OCI-LY7 (cell line): ENCODE data around the gene CMTM4. TPM values are rescaled to one million over a fixed set of nuclear protein-coding genes. Genes with fewer than 3 reads are reported as not detected.
A peak's percentile ranks its signal among the peaks of the same experiment; 100 is the strongest.

ENCODE experiments used
- BruUV-seq: library from RNA; stranded (reverse); fragments of 400-500 nt; replicated peaks from 2 replicates; lab custom pipeline; 2021; lab: Mats Ljungman, UMichigan
- CTCF ChIA-PET: fragments of 300-600 bp; sonication (Branson Sonifier 250); formaldehyde crosslinking; loops from one replicate; lab custom pipeline; 2022; ENCODE audit warnings: antibody characterized with exemption; ENCODE audit not compliant: unreplicated experiment; lab: Charles Lee
- POLR2A ChIA-PET: fragments of 300-600 bp; sonication (Branson Sonifier 250); formaldehyde crosslinking; loops from one replicate; lab custom pipeline; 2022; ENCODE audit warnings: antibody characterized with exemption; lab: Charles Lee
- DNase-seq: peaks from one replicate; pipeline ENCODE4 v3.0.0-alpha.2; 2015; ENCODE audit warnings: low spot score
- H2AFZ ChIP-seq: fragments of 200-600 bp; sonication (generic), shearing (Covaris generic); 2 replicates; pipeline ENCODE4 v1.6.1; 2014; ENCODE audit warnings: mild to moderate bottlenecking, antibody characterized with exemption, low read length, moderate library complexity
- H3K27ac ChIP-seq: fragments of 200-600 bp; sonication (generic); 2 replicates; pipeline ENCODE4 v1.5.1; 2014; ENCODE audit warnings: mixed run types, low read depth, mild to moderate bottlenecking, moderate library complexity, low read length, inconsistent platforms; ENCODE audit not compliant: poor library complexity, severe bottlenecking
- H3K36me3 ChIP-seq: fragments of 200-600 bp; sonication (generic); 2 replicates; pipeline ENCODE4 v1.6.1; 2014; ENCODE audit warnings: mild to moderate bottlenecking, antibody characterized with exemption, low read length, moderate library complexity, mixed read lengths; ENCODE audit not compliant: insufficient read depth
- H3K4me1 ChIP-seq: fragments of 200-600 bp; sonication (generic); 2 replicates; pipeline ENCODE4 v1.5.1; 2014; ENCODE audit warnings: mild to moderate bottlenecking, low read length; ENCODE audit not compliant: insufficient read depth, poor library complexity, severe bottlenecking
- H3K4me2 ChIP-seq: fragments of 200-600 bp; sonication (generic); 2 replicates; pipeline ENCODE4 v1.6.1; 2014; ENCODE audit warnings: mild to moderate bottlenecking, low read length
- H3K4me3 ChIP-seq: fragments of 200-600 bp; sonication (generic); 2 replicates; pipeline ENCODE4 v1.5.1; 2014; ENCODE audit warnings: mild to moderate bottlenecking, low read depth, low read length; ENCODE audit not compliant: poor library complexity, severe bottlenecking
- H3K79me2 ChIP-seq: fragments of 200-600 bp; sonication (generic); 2 replicates; pipeline ENCODE4 v1.6.1; 2016; ENCODE audit warnings: low read depth, mild to moderate bottlenecking, low read length, moderate library complexity, mixed read lengths; ENCODE audit not compliant: insufficient read depth
- H3K9me2 ChIP-seq: fragments of 200-600 bp; sonication (generic); 2 replicates; pipeline ENCODE4 v1.6.1; 2016; ENCODE audit warnings: mild to moderate bottlenecking, low read length, mixed read lengths; ENCODE audit not compliant: insufficient read depth
- H3K9me3 ChIP-seq: fragments of 200-600 bp; sonication (generic); 2 replicates; pipeline ENCODE4 v1.6.1; 2014; ENCODE audit warnings: mild to moderate bottlenecking, mixed run types, low read length, mixed read lengths
- H4K20me1 ChIP-seq: fragments of 200-600 bp; sonication (generic); 2 replicates; pipeline ENCODE4 v1.6.1; 2014; ENCODE audit warnings: mild to moderate bottlenecking, antibody characterized with exemption, low read length, moderate library complexity, mixed read lengths; ENCODE audit not compliant: insufficient read depth
- CTCF ChIP-seq: fragments of 200-600 bp; sonication (generic); conservative IDR thresholded peaks from 2 replicates; pipeline ENCODE4 v1.5.1; 2014; ENCODE audit warnings: mild to moderate bottlenecking, antibody characterized with exemption, low read length, moderate library complexity, mixed read lengths
- EZH2phosphoT487 ChIP-seq: fragments of 200-600 bp; sonication (generic); IDR thresholded peaks from 2 replicates; pipeline ENCODE4 v1.6.1; 2018; ENCODE audit warnings: low read depth, borderline replicate concordance, mild to moderate bottlenecking, mixed run types, antibody characterized with exemption, low read length, moderate library complexity, mixed read lengths
- intact Hi-C: fragments of 100-400 bp; cut with micrococcal nuclease; formaldehyde crosslinking; loops from one replicate; pipeline ENCODE4 v1.10.0; 2022; ENCODE audit not compliant: unreplicated experiment
- total RNA-seq, 2 experiments: library from RNA; depleted of rRNA in 1 of 2; stranded (reverse); fragments of >200 nt in 1 of 2; shearing (Covaris generic) in 1 of 2; gene quantifications; 2 replicates each; pipeline ENCODE4 v1.2.3, GENCODE V29; 2014 to 2022

Gene CMTM4
- total RNA-seq, 2 experiments from 2014 or later, result 0.03 to 1.3 TPM

DNA sequence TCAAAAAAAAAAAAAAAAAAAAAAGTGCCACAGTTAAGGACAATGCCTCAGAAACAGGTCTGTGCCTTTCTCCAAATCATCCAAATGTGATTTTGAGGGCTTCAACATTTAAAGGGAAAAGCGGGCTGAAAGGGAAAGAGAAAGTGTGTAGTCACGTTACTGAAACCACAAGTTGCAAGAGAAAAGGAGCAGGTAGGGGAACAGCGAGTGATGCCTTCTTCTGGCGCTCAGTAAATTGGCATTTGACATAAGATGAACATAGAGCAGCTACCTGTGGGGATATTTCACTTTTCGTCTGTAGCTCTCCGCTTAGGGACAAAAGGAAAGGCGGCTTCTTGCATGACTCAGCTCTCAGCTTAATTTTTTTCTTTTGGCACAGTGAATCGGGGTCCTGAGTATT is 106.2 kb downstream of the CMTM4 start:
- ChIA-PET POLR2A (interaction anchor here (0.7 kb wide), 1 partner anchor 198 kb away, joined by 3 read pairs; no protein-coding TSS in a partner anchor), CTCF (interaction anchor here (0.8 to 1.1 kb wide), 2 partner anchors 182 to 186 kb away, joined by 3 to 4 read pairs; no protein-coding TSS in a partner anchor)
- Histone ChIP-seq H3K9me3 (no peaks in the 10 kb centered on the region), H3K9me2 (no peaks in the 10 kb centered on the region), H3K36me3 (no peaks in the 10 kb centered on the region), H3K27ac (no peak overlapping the region), H3K79me2 (no peaks in the 10 kb centered on the region), H2AFZ (peak overlapping the region; percentile 57; the same call in 1 of the 2 replicates), H3K4me3 (peak overlapping the region; percentile 27), H3K4me2 (peak overlapping the region; percentile 42), H4K20me1 (no peaks in the 10 kb centered on the region), H3K4me1 (peaks cover 25% of the 10 kb centered on the region)
- intact Hi-C loops, result no loop called here
- BruUV-seq, result no TSS peak
- TF ChIP-seq CTCF, result no peak
- no peak for TF ChIP-seq EZH2phosphoT487
- DNase-seq, result peak; percentile 29

- Histone ChIP-seq H3K4me2 (no peak overlapping the region), H3K9me3 (no peaks in the 10 kb centered on the region), H3K4me3 (no peak overlapping the region), H3K27ac (no peak overlapping the region), H3K9me2 (no peaks in the 10 kb centered on the region), H3K79me2 (no peaks in the 10 kb centered on the region), H3K4me1 (peaks cover 25% of the 10 kb centered on the region), H3K36me3 (no peaks in the 10 kb centered on the region), H4K20me1 (no peaks in the 10 kb centered on the region), H2AFZ (no peak overlapping the region)
- BruUV-seq, result no TSS peak
- TF ChIP-seq CTCF, result peak; percentile 87
- no peak for TF ChIP-seq EZH2phosphoT487
- intact Hi-C loops, result loop anchor here (1.0 to 2.0 kb wide), 4 partner anchors 72 to 183 kb away; no protein-coding TSS in a partner anchor
- DNase-seq, result peak; percentile 75
- POLR2A ChIA-PET, result interaction anchor here (0.6 kb wide), 1 partner anchor 9 kb away, joined by 3 read pairs; no protein-coding TSS in a partner anchor
- CTCF ChIA-PET, result interaction anchor here (0.6 to 1.1 kb wide), 2 partner anchors 113 to 185 kb away, joined by 3 to 4 read pairs; no protein-coding TSS in a partner anchor
These were observed 107.4 kb downstream of the CMTM4 start for GRCh38 chr16:66588981-66589713.
